Heart right ventricle (tissue), 16 donors: ENCODE results near the gene PIR. TPM values are rescaled to one million over a fixed set of nuclear protein-coding genes. Genes with fewer than 3 reads are reported as not detected.
A peak's percentile ranks its signal among the peaks of the same experiment; 100 is the strongest.

Experiments used
- ATAC-seq, 8 donors: fragments of 200-7000 bp; cut with Tn5 transposase; one replicate each; pipeline ENCODE4 v1.9.1; 2020; ENCODE audit warnings: mild to moderate bottlenecking in 8 of 8, moderate library complexity in 8 of 8, moderate number of reproducible peaks in 1 of 8
- DNase-seq, 2 donors: peaks; one replicate each; pipeline ENCODE4 v3.0.0-alpha.2; 2020
- H3K27ac ChIP-seq, 10 donors: fragments of 200-600 bp; sonication (generic) in 2 of 10; one replicate each; pipeline versions ENCODE4 v1.5.0 to v1.8.0; 2020 to 2022; ENCODE audit warnings: mild to moderate bottlenecking in 3 of 10
- H3K27me3 ChIP-seq, 7 donors: fragments of 200-600 bp; one replicate each; pipeline ENCODE4 v1.8.0; 2021 to 2022; ENCODE audit warnings: mild to moderate bottlenecking in 2 of 7
- H3K36me3 ChIP-seq, 9 donors: fragments of 200-600 bp; sonication (generic) in 1 of 9; one replicate each; pipeline versions ENCODE4 v1.5.0 to v1.8.0; 2020 to 2022; ENCODE audit warnings: mild to moderate bottlenecking in 2 of 9
- H3K4me1 ChIP-seq, 9 donors: fragments of 200-600 bp; sonication (generic) in 1 of 9; one replicate each; pipeline versions ENCODE4 v1.5.0 to v1.8.0; 2020 to 2022; ENCODE audit warnings: mild to moderate bottlenecking in 4 of 9
- H3K4me3 ChIP-seq, 10 donors: fragments of 200-600 bp; sonication (generic) in 2 of 10; one replicate each; pipeline versions ENCODE4 v1.5.0 to v1.8.0; 2020 to 2022; ENCODE audit warnings: mild to moderate bottlenecking in 7 of 10, moderate library complexity in 2 of 10
- H3K9me3 ChIP-seq, 11 donors: fragments of 200-600 bp in 10 of 11; sonication (generic) in 2 of 11; one replicate each; pipeline versions ENCODE4 v1.5.0 to v1.8.0; 2013 to 2022; ENCODE audit warnings: mild to moderate bottlenecking in 2 of 11, control low read depth in 1 of 11, moderate library complexity in 1 of 11
- WGBS, 2 donors: extraction: QIAGEN DNeasy Blood & Tissue Kit; methylation state at CpG; one replicate each; pipeline ENCODE4 v1.1.7; 2013; ENCODE audit warnings: inconsistent platforms in 1 of 2; 5-methylcytosine and 5-hydroxymethylcytosine counted together
- intact Hi-C, 10 donors: fragments of 100-400 bp; cut with DNase I; formaldehyde crosslinking; loops; one replicate each; pipeline versions ENCODE4 v1.11.1 to v1.14.2; 2022
- polyA plus RNA-seq, 2 donors: library from polyadenylated mRNA; stranded (reverse); fragments of 200-250 nt; gene quantifications; one replicate each; pipeline ENCODE4 v1.2.3, GENCODE V29; 2013
- total RNA-seq, 10 donors: library from RNA; stranded (reverse); fragmentation: NEBNext Ultra II Directional in 3 of 10; extraction: Animal tissue kit (Norgen Biotek cat#: 25700) in 3 of 10; gene quantifications; one replicate each; pipeline versions ENCODE4 v1.2.1 to v1.2.4, GENCODE V29; 2021 to 2023
- TF ChIP-seq, protein P1 (sequence below), 9 donors: fragments of 200-600 bp; sonication (generic) in 2 of 9; IDR thresholded peaks; one replicate each; pipeline versions ENCODE4 v1.5.0 to v1.8.0; 2021 to 2022; ENCODE audit warnings: antibody characterized with exemption in 9 of 9, mild to moderate bottlenecking in 5 of 9, moderate library complexity in 1 of 9
- donor health status: Arrhythmogenic right ventricular cardiomyopathy.
- donor health status: ischemic (EF 13 %, LVEDD 7.1; RV severe dilation, severe dysfunction).
- donor health status: healthy with polysubstance abuse.
- donor health status: DM: no; HTN: yes; CAD: no.
- donor health status: DM: no; HTN: no; CAD: no.
- donor health status: ischemic (EF 25% LVEDD 6.9; RV normal size, moderate dysfunction).
- donor health status: ischemic (EF 25% LVEDD 5.7; RV mildly dilated, moderate dysfunction).
- donor health status: healthy.
- donor health status: DM: yes; HTN: yes; CAD: no.
- donor health status: Ischemic cardiomyopathy.
- donor health status: ischemic (EF 35%, LVEDD 5.7; RV mildly dilated, moderate dysfunction).
- donor health status: nonischemic (EF 11% LVEDD 7.7; RV severe dilation, severe dysfunction).
- donor health status: DM: yes; HTN: yes; CAD: no.
- donor health status: PGD.
- donor health status: ischemic (EF 29% LVEDD 5.4; RV normal size, mild dysfunction).
- donor health status: nonischemic (EF 23%, LVEDD 6.1; RV moderate dilation, normal function).

PIR gene
- total and polyA plus RNA-seq, 12 donors = 4.9 to 17.8 (median 9.4) TPM

GRCh38 chrX:15465896-15466651, 27.1 kb downstream of the PIR start:
- DNase-seq = no peak
- Histone ChIP-seq H3K27me3 (peaks cover 0 to 54% (median 0%) of the 10 kb centered on the region in 7 donors), H3K4me1 (peaks cover 0 to 18% (median 0%) of the 10 kb centered on the region in 9 donors), H3K4me3 (no peak overlapping the region), H3K9me3 (no peaks in the 10 kb centered on the region), H3K36me3 (no peaks in the 10 kb centered on the region), H3K27ac (peak overlapping the region in 4 of 10 donors; percentile 25 to 44 (median 37))
- TF ChIP-seq, protein P1, sequence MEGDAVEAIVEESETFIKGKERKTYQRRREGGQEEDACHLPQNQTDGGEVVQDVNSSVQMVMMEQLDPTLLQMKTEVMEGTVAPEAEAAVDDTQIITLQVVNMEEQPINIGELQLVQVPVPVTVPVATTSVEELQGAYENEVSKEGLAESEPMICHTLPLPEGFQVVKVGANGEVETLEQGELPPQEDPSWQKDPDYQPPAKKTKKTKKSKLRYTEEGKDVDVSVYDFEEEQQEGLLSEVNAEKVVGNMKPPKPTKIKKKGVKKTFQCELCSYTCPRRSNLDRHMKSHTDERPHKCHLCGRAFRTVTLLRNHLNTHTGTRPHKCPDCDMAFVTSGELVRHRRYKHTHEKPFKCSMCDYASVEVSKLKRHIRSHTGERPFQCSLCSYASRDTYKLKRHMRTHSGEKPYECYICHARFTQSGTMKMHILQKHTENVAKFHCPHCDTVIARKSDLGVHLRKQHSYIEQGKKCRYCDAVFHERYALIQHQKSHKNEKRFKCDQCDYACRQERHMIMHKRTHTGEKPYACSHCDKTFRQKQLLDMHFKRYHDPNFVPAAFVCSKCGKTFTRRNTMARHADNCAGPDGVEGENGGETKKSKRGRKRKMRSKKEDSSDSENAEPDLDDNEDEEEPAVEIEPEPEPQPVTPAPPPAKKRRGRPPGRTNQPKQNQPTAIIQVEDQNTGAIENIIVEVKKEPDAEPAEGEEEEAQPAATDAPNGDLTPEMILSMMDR (IDR thresholded peaks at IDR 0.05) = peak in 1 of 9 donors; percentile 19
- no peak for ATAC-seq
- intact Hi-C loops = loop anchor here in 7 of 10 donors (5.0 to 10.0 kb wide), 5 partner anchors 81 to 164 kb away; partner anchors contain the start of gene VEGFD (in 1 of the 7)
- 86 to 87% methylated on average over 9 of the region's 9 CpGs for WGBS, 2 donors

- TF ChIP-seq, protein P1 (IDR thresholded peaks at IDR 0.05) = no peak
- 32 to 42% methylated on average over 4 of the region's 4 CpGs for WGBS, 2 donors
- Histone ChIP-seq H3K27ac (peak overlapping the region in 4 of 10 donors; percentile 25 to 44 (median 37)), H3K9me3 (no peaks in the 10 kb centered on the region), H3K36me3 (peaks cover 0 to 6% (median 0%) of the 10 kb centered on the region in 9 donors), H3K4me1 (peaks cover 0 to 18% (median 0%) of the 10 kb centered on the region in 9 donors), H3K27me3 (peaks cover 0 to 54% (median 0%) of the 10 kb centered on the region in 7 donors), H3K4me3 (no peak overlapping the region)
- DNase-seq = no peak
- ATAC-seq = peak in 2 of 8 donors; percentile 22 to 48
- intact Hi-C loops = loop anchor here in 7 of 10 donors (5.0 to 10.0 kb wide), 5 partner anchors 81 to 163 kb away; partner anchors contain the start of gene VEGFD (in 1 of the 7)
Measured at GRCh38 chrX:15465347-15465746, 27.8 kb downstream of the PIR start.

DNA sequence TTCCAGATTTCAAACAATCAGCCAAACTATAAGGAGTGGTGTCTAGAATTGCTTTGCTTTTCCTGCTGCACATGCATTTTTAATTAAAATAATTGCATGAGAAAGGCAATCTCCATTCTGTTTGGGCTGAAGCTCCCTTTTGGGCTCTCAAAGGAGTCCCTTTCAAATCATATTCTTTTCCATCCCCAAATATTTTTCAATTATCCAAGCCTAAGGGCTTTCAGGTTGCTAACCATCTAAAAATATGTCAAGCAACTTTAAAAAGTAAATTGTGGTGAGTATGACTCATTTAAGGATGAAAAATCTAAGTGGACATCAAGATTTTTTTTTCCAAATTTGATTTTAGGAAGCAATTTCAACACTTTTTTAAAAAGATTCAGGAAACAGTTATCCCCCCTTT, 28.4 kb downstream of the PIR start:
- Histone ChIP-seq H3K4me3 (no peak overlapping the region), H3K4me1 (peaks cover 0 to 18% (median 0%) of the 10 kb centered on the region in 9 donors), H3K9me3 (no peaks in the 10 kb centered on the region), H3K36me3 (peaks cover 0 to 8% (median 0%) of the 10 kb centered on the region in 9 donors), H3K27ac (peak overlapping the region in 4 of 10 donors; percentile 25 to 44 (median 26)), H3K27me3 (peaks cover 0 to 60% (median 0%) of the 10 kb centered on the region in 7 donors)
- ATAC-seq (no peak), DNase-seq (no peak)
- intact Hi-C loops = loop anchor here in 7 of 10 donors (5.0 to 10.0 kb wide), 5 partner anchors 80 to 162 kb away; partner anchors contain the start of gene VEGFD (in 1 of the 7)
- TF ChIP-seq, protein P1 (IDR thresholded peaks at IDR 0.05) = no peak

- Histone ChIP-seq H3K9me3 (no peaks in the 10 kb centered on the region), H3K27ac (no peak overlapping the region), H3K36me3 (peaks cover 0 to 44% (median 0%) of the 10 kb centered on the region in 9 donors), H3K4me1 (peaks cover 0 to 5% (median 0%) of the 10 kb centered on the region in 9 donors), H3K4me3 (no peak overlapping the region), H3K27me3 (peaks cover 0 to 75% (median 0%) of the 10 kb centered on the region in 7 donors)
- TF ChIP-seq, protein P1 (IDR thresholded peaks at IDR 0.05) = no peak
- ATAC-seq (peak in 1 of 8 donors; percentile 73), DNase-seq (peak in 1 of 2 donors; percentile 17)
- intact Hi-C loops = loop anchor here in 2 of 10 donors (10.0 kb wide), 2 partner anchors 47 to 97 kb away; no protein-coding TSS in a partner anchor
- WGBS, 2 donors = 78 to 93% methylated on average over 1 of the region's 1 CpG
Measured at GRCh38 chrX:15451913-15452312, 41.2 kb downstream of the PIR start.
